Measurements from ENCODE around the gene SUCLA2.
"Not testable (repeated sequence)": the region's sequence is repeated elsewhere in the genome, so short reads cannot be mapped to it uniquely, and the experiment has no call there.

- TF ChIP-seq CTCF, POLR2A (IDR thresholded peaks at IDR 0.05): not testable (repeated sequence)
Observed at GRCh38 chr13:48001999-48002398, 926 bp upstream of the SUCLA2 start.

Measured in Peyer's patch (tissue), 4 donors.